Measurements from ENCODE around the gene PAMR1.

Gene PAMR1

DNA sequence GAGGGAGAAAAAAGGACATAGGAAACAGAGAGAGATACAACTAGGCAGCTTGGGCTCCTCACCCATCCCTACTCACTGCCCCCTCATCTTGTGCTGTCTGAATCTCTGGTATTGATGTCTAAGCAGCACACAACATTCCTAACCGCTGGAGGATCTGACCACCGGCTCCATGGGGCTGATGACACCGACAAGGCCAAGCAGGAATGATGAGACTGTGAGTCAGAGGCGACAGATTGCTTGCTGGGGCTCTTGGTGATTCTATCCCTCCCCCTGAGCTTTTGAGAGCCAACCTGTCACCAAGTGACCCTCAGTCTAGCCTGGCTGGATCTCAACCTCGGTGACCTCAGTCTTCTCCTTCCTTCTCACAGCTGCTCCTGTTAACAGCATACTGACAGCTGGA, 13.8 kb downstream of the PAMR1 start:
- Mint-ChIP-seq H3K4me3 (peak overlapping the region in 1 of 3 experiments; percentile 46), H3K36me3 (ENCODE audit: low read depth) (peaks cover 12% of the 10 kb centered on the region), H3K27me3 (ENCODE audit: low read depth) (peaks cover 3% of the 10 kb centered on the region), H3K27ac (peak overlapping the region in 1 of 3 experiments; percentile 31), H3K9me3 (peaks cover 9% of the 10 kb centered on the region), H3K4me1 (peaks cover 50% of the 10 kb centered on the region)
- TF ChIP-seq, protein P1, sequence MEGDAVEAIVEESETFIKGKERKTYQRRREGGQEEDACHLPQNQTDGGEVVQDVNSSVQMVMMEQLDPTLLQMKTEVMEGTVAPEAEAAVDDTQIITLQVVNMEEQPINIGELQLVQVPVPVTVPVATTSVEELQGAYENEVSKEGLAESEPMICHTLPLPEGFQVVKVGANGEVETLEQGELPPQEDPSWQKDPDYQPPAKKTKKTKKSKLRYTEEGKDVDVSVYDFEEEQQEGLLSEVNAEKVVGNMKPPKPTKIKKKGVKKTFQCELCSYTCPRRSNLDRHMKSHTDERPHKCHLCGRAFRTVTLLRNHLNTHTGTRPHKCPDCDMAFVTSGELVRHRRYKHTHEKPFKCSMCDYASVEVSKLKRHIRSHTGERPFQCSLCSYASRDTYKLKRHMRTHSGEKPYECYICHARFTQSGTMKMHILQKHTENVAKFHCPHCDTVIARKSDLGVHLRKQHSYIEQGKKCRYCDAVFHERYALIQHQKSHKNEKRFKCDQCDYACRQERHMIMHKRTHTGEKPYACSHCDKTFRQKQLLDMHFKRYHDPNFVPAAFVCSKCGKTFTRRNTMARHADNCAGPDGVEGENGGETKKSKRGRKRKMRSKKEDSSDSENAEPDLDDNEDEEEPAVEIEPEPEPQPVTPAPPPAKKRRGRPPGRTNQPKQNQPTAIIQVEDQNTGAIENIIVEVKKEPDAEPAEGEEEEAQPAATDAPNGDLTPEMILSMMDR (IDR thresholded peaks at IDR 0.05; ENCODE audit: unreplicated experiment in 3 of 3) = no peak

- Mint-ChIP-seq H3K27ac (no peak overlapping the region), H3K4me1 (peaks cover 19% of the 10 kb centered on the region), H3K9me3 (peaks cover 40% of the 10 kb centered on the region), H3K4me3 (no peak overlapping the region), H3K27me3 (ENCODE audit: low read depth) (peaks cover 3% of the 10 kb centered on the region), H3K36me3 (ENCODE audit: low read depth) (peaks cover 12% of the 10 kb centered on the region)
- TF ChIP-seq, protein P1 (IDR thresholded peaks at IDR 0.05; ENCODE audit: unreplicated experiment in 3 of 3) = no peak
Measured at GRCh38 chr11:35507688-35508087, 17.7 kb downstream of the PAMR1 start.

- peaks cover 37% of the 10 kb centered on the region for H3K9me3 Mint-ChIP-seq
- peaks cover 15% of the 10 kb centered on the region for H3K4me1 Mint-ChIP-seq
- no peaks in the 10 kb centered on the region for H3K36me3 Mint-ChIP-seq (ENCODE audit: low read depth)
- H3K27ac Mint-ChIP-seq = peak overlapping the region; percentile 59 to 86 (median 76)
- H3K4me3 Mint-ChIP-seq = no peak overlapping the region
- TF ChIP-seq, protein P1 (IDR thresholded peaks at IDR 0.05; ENCODE audit: unreplicated experiment in 3 of 3) = no peak
- H3K27me3 Mint-ChIP-seq (ENCODE audit: low read depth) = no peaks in the 10 kb centered on the region
Measured at GRCh38 chr11:35501776-35502175, 23.6 kb downstream of the PAMR1 start.

- no peaks in the 10 kb centered on the region for H3K36me3 Mint-ChIP-seq (ENCODE audit: low read depth)
- TF ChIP-seq, protein P1 (IDR thresholded peaks at IDR 0.05; ENCODE audit: unreplicated experiment in 3 of 3) = no peak
- H3K4me1 Mint-ChIP-seq = peaks cover 21% of the 10 kb centered on the region
- H3K4me3 Mint-ChIP-seq = no peak overlapping the region
- peaks cover 33% of the 10 kb centered on the region for H3K9me3 Mint-ChIP-seq
- no peak overlapping the region for H3K27ac Mint-ChIP-seq
- no peaks in the 10 kb centered on the region for H3K27me3 Mint-ChIP-seq (ENCODE audit: low read depth)
Measured at GRCh38 chr11:35500744-35501143, 24.7 kb downstream of the PAMR1 start.

GRCh38 chr11:35496416-35496815, 29.0 kb downstream of the PAMR1 start:
- Mint-ChIP-seq H3K9me3 (no peaks in the 10 kb centered on the region), H3K4me1 (peaks cover 31% of the 10 kb centered on the region), H3K27ac (no peak overlapping the region), H3K27me3 (ENCODE audit: low read depth) (no peaks in the 10 kb centered on the region), H3K4me3 (no peak overlapping the region), H3K36me3 (ENCODE audit: low read depth) (peaks cover 4% of the 10 kb centered on the region)
- TF ChIP-seq, protein P1 (IDR thresholded peaks at IDR 0.05; ENCODE audit: unreplicated experiment in 3 of 3) = no peak

GRCh38 chr11:35494957-35495490, 30.4 kb downstream of the PAMR1 start:
- H3K9me3 Mint-ChIP-seq = peaks cover 3% of the 10 kb centered on the region
- no peak overlapping the region for H3K4me3 Mint-ChIP-seq
- peaks cover 33% of the 10 kb centered on the region for H3K4me1 Mint-ChIP-seq
- H3K27ac Mint-ChIP-seq = no peak overlapping the region
- TF ChIP-seq, protein P1 (IDR thresholded peaks at IDR 0.05; ENCODE audit: unreplicated experiment in 3 of 3) = no peak
- no peaks in the 10 kb centered on the region for H3K27me3 Mint-ChIP-seq (ENCODE audit: low read depth)
- H3K36me3 Mint-ChIP-seq (ENCODE audit: low read depth) = peaks cover 10% of the 10 kb centered on the region
